ENCODE results near the gene ANKRD23.

DNA sequence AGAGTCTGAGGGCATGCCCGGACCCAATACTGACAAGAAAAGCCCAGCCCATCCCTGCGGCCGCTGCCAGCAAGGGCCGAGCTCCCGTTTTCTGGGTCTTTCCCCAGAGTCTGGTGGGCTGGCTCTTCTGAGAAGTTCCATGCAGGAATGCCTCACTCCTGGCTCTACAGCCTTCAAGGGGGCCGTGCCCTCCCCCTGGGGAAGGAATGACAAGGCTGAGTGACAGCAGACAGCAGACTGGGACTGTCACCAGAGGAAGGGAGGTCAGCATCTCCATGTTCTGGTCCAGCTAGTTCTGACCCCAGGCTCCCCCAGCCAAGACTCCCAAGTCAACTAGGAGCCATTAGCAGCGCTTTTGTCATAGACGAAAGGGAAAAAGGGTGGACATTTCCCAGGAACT is 39.1 kb upstream of the ANKRD23 start:
- TF ChIP-seq HDAC6 (IDR thresholded peaks at IDR 0.05; ENCODE audit: low read depth, low read length) (no peak), CREB1 (IDR thresholded peaks at IDR 0.05) (no peak), RXRA (IDR thresholded peaks at IDR 0.05; ENCODE audit: insufficient read depth, low read depth, low read length) (no peak), JUN (IDR thresholded peaks at IDR 0.05; ENCODE audit: low read depth, low read length) (no peak), NRF1 (IDR thresholded peaks at IDR 0.05; ENCODE audit: low read depth, low read length) (no peak), POLR2AphosphoS5 (IDR thresholded peaks at IDR 0.05; ENCODE audit: low read depth, low read length) (no peak), CEBPB (IDR thresholded peaks at IDR 0.05; ENCODE audit: low read depth, low read length) (no peak), POLR2A (IDR thresholded peaks at IDR 0.05; ENCODE audit: control extremely low read depth in 1 of 2, low read depth in 2 of 2, low read length in 2 of 2) (no peak)
- TF ChIP-seq, protein P1, sequence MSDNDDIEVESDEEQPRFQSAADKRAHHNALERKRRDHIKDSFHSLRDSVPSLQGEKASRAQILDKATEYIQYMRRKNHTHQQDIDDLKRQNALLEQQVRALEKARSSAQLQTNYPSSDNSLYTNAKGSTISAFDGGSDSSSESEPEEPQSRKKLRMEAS (IDR thresholded peaks at IDR 0.05): no peak

Measured in H1 (cell line).